GM21786 (cell line): Measurements from ENCODE around the gene CPPED1.
"Not testable (repeated sequence)": the region's sequence is repeated elsewhere in the genome, so short reads cannot be mapped to it uniquely, and the experiment has no call there.

Experiments used
- ATAC-seq: cut with Tn5 transposase; IDR thresholded peaks from one replicate; pipeline ENCODE4 v1.9.1; 2021; ENCODE audit not compliant: unreplicated experiment

CPPED1 gene

GRCh38 chr16:12769525-12769924, 34.2 kb downstream of the CPPED1 start:
- ATAC-seq: no peak

GRCh38 chr16:12767897-12768296, 35.8 kb downstream of the CPPED1 start:
- ATAC-seq: no peak

- no peak for ATAC-seq
Observed at GRCh38 chr16:12766853-12767252, 36.8 kb downstream of the CPPED1 start.

- not testable (repeated sequence) for ATAC-seq
Observed at GRCh38 chr16:12766208-12766607, 37.5 kb downstream of the CPPED1 start.

- no peak for ATAC-seq
Observed at GRCh38 chr16:12764813-12765488, 38.7 kb downstream of the CPPED1 start.

- ATAC-seq: no peak
Observed at GRCh38 chr16:12763517-12763916, 40.2 kb downstream of the CPPED1 start.

- ATAC-seq: no peak
Observed at GRCh38 chr16:12760819-12761611, 42.7 kb downstream of the CPPED1 start.

GRCh38 chr16:12758670-12759558, 44.8 kb downstream of the CPPED1 start:
- no peak for ATAC-seq

GRCh38 chr16:12758031-12758669, 45.5 kb downstream of the CPPED1 start:
- ATAC-seq: no peak

GRCh38 chr16:12757546-12757945, 46.1 kb downstream of the CPPED1 start:
- no peak for ATAC-seq

- no peak for ATAC-seq
Observed at GRCh38 chr16:12754824-12755543, 48.7 kb downstream of the CPPED1 start.

GRCh38 chr16:12753203-12754023, 50.3 kb downstream of the CPPED1 start:
- ATAC-seq: no peak

- no peak for ATAC-seq
Observed at GRCh38 chr16:12752159-12752558, 51.5 kb downstream of the CPPED1 start.

GRCh38 chr16:12750554-12750918, 53.2 kb downstream of the CPPED1 start:
- no peak for ATAC-seq

GRCh38 chr16:12749076-12749475, 54.6 kb downstream of the CPPED1 start:
- ATAC-seq: no peak

- no peak for ATAC-seq
Observed at GRCh38 chr16:12747827-12748226, 55.9 kb downstream of the CPPED1 start.

GRCh38 chr16:12747261-12747660, 56.4 kb downstream of the CPPED1 start:
- ATAC-seq: no peak

- no peak for ATAC-seq
Observed at GRCh38 chr16:12744860-12745259, 58.8 kb downstream of the CPPED1 start.

GRCh38 chr16:12742741-12743140, 60.9 kb downstream of the CPPED1 start:
- ATAC-seq: no peak
